Stimulated activated CD8-positive, alpha-beta memory T cell treated with anti-CD3 and anti-CD28 coated beads, Interleukin-7, amount 100 ng/mL, for 4 hours (primary cell): ENCODE measurements around the gene SHTN1.

ENCODE experiments used
- DNase-seq, 2 donors: peaks; one replicate each; pipeline ENCODE4 v3.0.0-alpha.2; 2020; ENCODE audit warnings: low read depth in 2 of 2

SHTN1 gene

GRCh38 chr10:117005026-117005526 is at the start of gene SHTN1:
TSS of gene SHTN1 (minus strand) at chr10:117005187. CDS start at chr10:117005079, 108 bp downstream.
- DNase-seq = no peak

GRCh38 chr10:117053482-117053881 is 48.5 kb upstream of the SHTN1 start:
- no peak for DNase-seq

- no peak for DNase-seq
Measured at GRCh38 chr10:117047947-117048346, 43.0 kb upstream of the SHTN1 start.

- DNase-seq = no peak
Measured at GRCh38 chr10:117016266-117016665, 11.3 kb upstream of the SHTN1 start.

DNA sequence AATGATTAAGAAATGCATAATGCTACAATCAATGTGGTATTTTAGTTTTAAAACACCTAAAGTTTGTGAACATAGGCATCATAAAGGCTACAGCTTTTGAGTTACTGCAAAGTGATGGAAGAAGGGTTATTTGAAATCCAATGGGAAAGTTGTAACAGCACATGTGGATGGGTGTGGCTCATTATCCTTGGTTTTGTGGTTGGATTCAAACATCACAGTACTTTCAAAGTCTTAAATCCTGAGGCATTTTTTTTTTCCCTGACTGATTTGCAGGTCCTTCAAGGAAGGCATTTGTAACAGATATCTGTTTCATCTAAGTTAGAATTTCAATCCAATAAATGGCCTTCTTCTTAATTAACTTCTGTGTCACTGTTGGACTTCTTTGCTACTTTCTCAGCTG is 9.8 kb upstream of the SHTN1 start:
- DNase-seq = no peak

DNA sequence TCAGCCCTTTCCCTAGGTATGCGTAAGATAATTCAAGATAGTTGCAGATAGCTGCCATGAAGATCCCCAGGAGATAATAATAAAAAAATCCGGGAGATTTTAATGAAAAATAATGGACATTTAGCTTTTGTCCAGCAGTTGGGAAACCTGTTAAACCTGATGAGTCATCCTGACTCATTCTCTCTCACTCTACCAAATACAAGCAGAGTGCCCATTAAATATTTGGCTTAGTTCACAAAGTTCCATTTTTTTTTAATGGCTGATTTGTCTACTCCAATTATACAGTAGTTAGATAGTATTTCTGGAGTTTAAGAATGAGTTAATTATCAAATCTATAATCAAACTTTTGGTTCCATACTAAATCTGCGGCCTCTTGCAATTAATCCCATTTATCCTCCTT is 2.1 kb upstream of the SHTN1 start:
- no peak for DNase-seq

GRCh38 chr10:117005527-117006055 is 604 bp upstream of the SHTN1 start:
- DNase-seq = no peak

DNA sequence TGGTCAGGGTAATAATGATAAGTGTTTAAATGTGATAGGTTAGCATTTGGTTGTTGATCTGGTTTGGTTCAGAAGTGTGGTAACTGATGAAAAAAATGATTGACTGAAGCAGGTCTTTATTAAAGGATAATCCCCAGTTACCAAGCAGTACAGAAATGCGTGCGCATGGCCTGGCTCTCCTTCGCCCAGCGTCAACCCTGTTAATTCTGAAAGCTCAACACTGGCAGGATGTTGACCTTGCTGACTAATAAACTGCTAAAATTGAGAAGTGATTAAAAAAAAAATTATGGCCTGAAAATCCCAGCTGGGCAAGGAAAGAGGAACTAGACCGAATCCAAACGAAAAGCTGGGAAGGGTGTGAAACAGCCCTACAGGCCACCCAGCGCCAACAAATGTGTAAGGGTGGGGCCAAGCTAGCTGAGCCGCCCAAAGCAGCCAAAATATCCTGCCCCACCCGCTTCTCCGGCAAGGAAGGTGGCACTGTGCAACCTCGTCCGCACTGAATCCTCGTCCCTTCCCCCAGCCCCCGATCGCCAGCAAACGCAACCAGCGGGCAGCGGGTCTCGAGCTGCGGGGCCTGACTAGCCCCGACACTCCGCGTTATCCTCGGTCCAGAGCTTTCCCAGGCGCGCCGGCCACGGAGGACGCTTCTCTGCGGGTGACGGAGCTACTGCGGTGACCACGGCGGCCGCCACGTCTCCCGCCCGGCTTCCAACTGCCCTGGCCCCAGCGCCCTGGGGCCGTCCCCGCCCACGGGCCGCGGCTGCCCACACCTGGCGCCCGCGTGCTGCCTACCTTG is 561 bp downstream of the SHTN1 start:
- no peak for DNase-seq

DNA sequence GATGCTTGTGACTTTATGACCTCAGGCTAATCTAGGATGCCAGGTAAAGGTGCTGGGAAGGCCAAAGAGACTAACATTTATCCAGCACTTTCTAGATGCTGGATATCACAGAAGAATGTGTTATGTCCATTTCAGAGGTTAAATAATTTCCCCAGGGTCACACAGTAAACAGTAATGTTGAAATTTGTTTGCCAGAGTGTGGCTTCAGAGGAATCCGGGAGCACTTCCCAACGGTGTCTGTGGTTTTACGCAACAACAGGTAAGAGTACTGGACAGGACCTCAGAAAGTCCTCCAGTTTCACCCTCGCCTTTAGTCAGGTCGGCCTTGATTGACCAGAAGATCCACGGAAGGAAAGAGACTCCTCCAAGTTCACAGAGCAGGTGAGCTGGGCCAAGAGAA is 1.7 kb downstream of the SHTN1 start:
- DNase-seq = no peak

DNA sequence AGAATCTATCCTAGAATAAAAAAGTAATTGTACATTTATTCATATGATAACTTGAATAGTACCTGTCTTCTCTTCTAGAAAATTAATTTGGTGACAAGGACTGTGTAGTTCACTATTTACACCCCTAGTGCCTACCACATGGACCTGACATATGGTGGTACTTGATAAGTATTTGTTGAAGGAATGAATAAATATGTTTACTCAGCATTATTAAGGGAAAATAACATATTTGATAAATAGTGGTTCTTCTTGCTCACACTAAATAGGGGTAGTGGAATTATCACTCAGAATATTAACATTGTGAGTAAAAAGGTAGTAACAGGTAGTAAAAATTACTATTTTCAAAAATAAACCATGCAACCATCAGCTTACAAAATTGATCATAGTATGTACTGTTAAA is 2.8 kb downstream of the SHTN1 start:
- no peak for DNase-seq

- no peak for DNase-seq
Measured at GRCh38 chr10:117001144-117001543, 3.8 kb downstream of the SHTN1 start.

DNA sequence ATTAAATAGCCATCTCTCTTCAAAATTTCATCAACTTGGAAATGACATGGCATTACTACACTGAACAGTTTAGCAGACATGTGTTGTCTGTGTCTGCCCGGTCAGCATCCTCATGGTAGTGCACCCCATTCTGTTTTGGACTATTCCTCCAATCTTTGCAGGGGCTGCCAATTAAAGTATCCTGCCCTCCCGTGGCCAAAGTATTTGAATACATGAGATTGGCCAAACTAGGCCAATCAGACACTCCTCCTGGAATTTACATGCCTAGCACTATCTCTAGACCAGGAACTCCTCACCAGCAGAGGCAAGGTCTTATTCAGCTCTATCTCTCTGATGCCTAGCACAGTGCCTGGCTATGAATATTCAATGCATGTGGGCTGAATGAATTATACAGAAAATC is 4.4 kb downstream of the SHTN1 start:
- DNase-seq = no peak

GRCh38 chr10:116998172-116998571 is 6.8 kb downstream of the SHTN1 start:
- DNase-seq = no peak

DNA sequence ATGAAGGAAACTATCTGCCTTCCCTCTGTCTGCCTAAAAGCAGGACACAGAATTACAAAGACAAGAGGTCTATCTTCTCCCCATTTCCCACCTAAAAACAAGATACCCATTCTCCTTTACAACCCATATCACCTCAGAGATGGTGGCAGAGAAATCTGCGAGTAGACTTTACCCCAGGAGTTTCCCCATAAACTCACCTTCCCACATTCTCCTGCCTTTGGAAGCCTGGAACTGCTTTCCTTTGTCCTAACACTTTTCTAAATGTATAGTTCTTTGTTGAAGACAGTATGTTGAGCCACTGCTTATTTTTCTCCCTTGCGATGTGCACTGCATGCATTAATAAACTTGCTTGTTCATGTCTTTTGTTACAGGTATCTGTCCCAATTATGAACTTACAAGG is 8.0 kb downstream of the SHTN1 start:
- no peak for DNase-seq

DNA sequence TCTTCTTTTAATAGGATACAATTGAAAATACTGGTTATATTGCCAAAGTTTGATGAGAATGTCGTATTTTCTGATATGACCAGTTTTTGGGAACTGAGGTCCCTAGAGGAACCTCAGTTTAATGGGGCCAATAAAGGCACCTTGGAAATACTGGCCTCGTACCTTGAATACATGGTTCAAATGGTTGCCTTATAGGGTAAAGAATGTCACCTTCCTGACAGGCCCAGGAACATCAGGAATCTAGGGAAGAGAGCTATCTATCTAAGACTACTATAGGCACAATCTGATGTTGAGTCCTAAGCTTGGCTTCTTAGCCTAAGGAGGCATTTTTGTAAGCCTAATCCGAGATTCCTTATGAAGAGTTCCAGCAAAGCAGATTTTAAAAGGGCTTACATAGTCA is 9.3 kb downstream of the SHTN1 start:
- DNase-seq = no peak

GRCh38 chr10:116994113-116994890 is 10.7 kb downstream of the SHTN1 start:
- DNase-seq = no peak

DNA sequence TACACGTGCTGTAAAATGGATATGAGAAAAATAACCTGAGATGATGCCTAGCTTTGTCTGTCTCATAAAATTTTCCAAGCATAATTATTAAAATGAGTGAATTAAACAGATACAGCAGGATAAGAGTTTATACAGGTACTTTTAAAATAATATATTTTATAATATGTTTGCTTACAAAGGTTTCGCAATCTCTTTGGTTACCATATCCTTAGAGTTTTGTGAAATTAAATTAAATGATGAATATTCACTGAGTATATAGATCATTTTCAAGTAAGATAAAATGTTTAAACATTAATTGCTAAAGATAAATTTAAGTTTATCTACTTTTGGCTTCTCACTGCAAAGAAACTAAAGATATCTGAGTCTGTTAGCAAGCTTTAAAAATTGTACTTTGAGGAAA is 11.4 kb downstream of the SHTN1 start:
- DNase-seq = no peak

DNA sequence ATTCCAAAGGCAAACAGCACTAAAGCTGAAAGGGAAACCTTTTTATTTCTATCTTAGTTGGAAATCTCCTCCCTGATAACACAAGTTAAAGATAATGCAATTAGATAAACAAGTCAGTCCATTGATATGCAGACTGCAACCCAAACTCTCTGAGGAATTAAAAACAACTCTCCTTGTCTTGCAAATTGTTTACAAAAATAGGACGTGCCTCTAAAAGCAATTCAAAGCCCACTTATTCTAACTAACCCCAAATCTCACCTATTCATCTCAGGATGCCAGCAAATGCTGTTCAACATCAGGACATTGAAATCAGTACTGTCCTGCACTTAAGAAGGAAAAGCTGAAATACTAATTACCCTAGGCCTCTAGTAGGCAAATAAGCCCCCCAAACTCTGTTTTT is 12.8 kb downstream of the SHTN1 start:
- DNase-seq = no peak

- DNase-seq = no peak
Measured at GRCh38 chr10:116990276-116990800, 14.6 kb downstream of the SHTN1 start.

GRCh38 chr10:116989439-116989838 is 15.5 kb downstream of the SHTN1 start:
- no peak for DNase-seq

DNA sequence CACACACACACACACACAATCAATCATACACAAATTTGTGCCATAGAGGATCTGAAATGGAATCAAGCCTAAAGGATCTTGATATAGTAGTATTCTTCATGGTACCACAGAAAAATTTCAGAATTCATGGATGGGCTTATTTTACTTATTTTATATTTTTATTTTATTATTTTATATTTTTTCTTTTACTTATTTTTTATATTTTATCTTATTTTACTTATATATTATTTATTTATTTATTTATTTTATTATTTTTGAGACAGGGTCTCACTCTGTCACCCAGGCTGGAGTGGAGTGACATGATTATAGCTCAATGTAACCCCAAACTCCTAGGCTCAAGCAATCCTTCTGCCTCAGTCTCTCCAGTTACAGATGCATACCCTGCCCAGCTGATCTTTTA is 16.7 kb downstream of the SHTN1 start:
- no peak for DNase-seq

DNA sequence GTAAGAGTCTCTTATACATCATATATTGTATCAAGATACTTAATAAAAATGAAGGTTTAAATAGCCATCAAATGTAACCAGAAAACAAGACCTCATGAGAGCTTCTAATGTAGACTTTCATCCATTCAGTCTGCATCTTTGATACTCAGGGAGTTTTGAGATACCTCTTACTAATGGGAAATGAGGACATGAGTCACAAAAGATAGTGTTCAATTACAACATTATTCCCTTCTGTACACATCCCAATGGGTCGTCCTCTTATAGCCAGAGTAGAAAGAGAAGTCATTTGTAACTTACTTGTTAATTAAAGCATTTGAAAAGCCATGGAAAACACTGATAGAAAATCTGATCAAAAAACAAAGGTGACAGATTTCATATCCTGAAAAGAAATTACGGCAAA is 19.4 kb downstream of the SHTN1 start:
- no peak for DNase-seq
